ENCODE results near the gene TMC4.

GRCh38 chr19:54190503-54191010 lies 17.6 kb upstream of the TMC4 start:
- TF ChIP-seq POLR2AphosphoS5 (IDR thresholded peaks at IDR 0.05) = no peak
- TF ChIP-seq CTCF (IDR thresholded peaks at IDR 0.05) = no peak

All from sigmoid colon (tissue), 4 donors.